HL-60 (cell line): ENCODE measurements around the gene PRDM16.

Experiments
- DNase-seq, 2 experiments: peaks; one replicate each; pipeline ENCODE4 v3.0.0-alpha.2; 2010 to 2020; ENCODE audit warnings: low read depth in 1 of 2, low spot score in 1 of 2
- H3K27ac ChIP-seq: fragments of 250-450 bp; sonication (Bioruptor Pico); replicated peaks from 2 replicates; pipeline ENCODE4 v1.5.1; 2020; ENCODE audit warnings: mild to moderate bottlenecking, moderate library complexity
- H3K27me3 ChIP-seq: fragments of 250-450 bp; sonication (Bioruptor Pico); 2 replicates; pipeline ENCODE4 v1.5.1; 2021; ENCODE audit warnings: mild to moderate bottlenecking, moderate library complexity; ENCODE audit not compliant: insufficient read depth, poor library complexity, severe bottlenecking
- H3K4me3 ChIP-seq: replicated peaks from 2 replicates; pipeline ENCODE4 v1.5.1; 2011; ENCODE audit warnings: mild to moderate bottlenecking, control low read depth, low read length; ENCODE audit not compliant: insufficient read depth
- CTCF ChIP-seq: IDR thresholded peaks from one replicate; pipeline ENCODE4 v1.5.1; 2011; ENCODE audit warnings: low read length, control low read depth, inconsistent platforms; ENCODE audit not compliant: insufficient read depth
- GABPA ChIP-seq: IDR thresholded peaks from 2 replicates; pipeline ENCODE4 v1.6.1; 2012; ENCODE audit warnings: low read depth
- POLR2AphosphoS5 ChIP-seq: IDR thresholded peaks from 2 replicates; pipeline ENCODE4 v1.6.1; 2012; ENCODE audit warnings: low read depth
- REST ChIP-seq: IDR thresholded peaks from 2 replicates; pipeline ENCODE4 v1.6.1; 2012; ENCODE audit warnings: low read depth; ENCODE audit not compliant: insufficient replicate concordance
- SPI1 ChIP-seq: IDR thresholded peaks from 2 replicates; pipeline ENCODE4 v1.6.1; 2012; ENCODE audit warnings: low read depth, mild to moderate bottlenecking, borderline replicate concordance

PRDM16 gene

GRCh38 chr1:3364983-3365382 lies 296.0 kb downstream of the PRDM16 start:
- no peak for TF ChIP-seq CTCF
- no peak for TF ChIP-seq POLR2AphosphoS5
- TF ChIP-seq GABPA = no peak
- TF ChIP-seq SPI1 = no peak
- TF ChIP-seq REST = no peak
- Histone ChIP-seq H3K27me3 (peaks cover 14% of the 10 kb centered on the region), H3K4me3 (no peak overlapping the region), H3K27ac (no peak overlapping the region)
- no peak for DNase-seq

GRCh38 chr1:3365523-3366125 lies 296.6 kb downstream of the PRDM16 start:
- Histone ChIP-seq H3K27me3 (peaks cover 14% of the 10 kb centered on the region), H3K4me3 (no peak overlapping the region), H3K27ac (no peak overlapping the region)
- TF ChIP-seq SPI1 = no peak
- no peak for TF ChIP-seq REST
- no peak for TF ChIP-seq CTCF
- no peak for TF ChIP-seq GABPA
- TF ChIP-seq POLR2AphosphoS5 = no peak
- DNase-seq = no peak

GRCh38 chr1:3366126-3367051 lies 297.4 kb downstream of the PRDM16 start:
- TF ChIP-seq CTCF = no peak
- no peak for TF ChIP-seq REST
- TF ChIP-seq GABPA = no peak
- no peak for TF ChIP-seq POLR2AphosphoS5
- TF ChIP-seq SPI1 = no peak
- H3K4me3 ChIP-seq = no peak overlapping the region
- no peak overlapping the region for H3K27ac ChIP-seq
- DNase-seq = no peak
- peaks cover 14% of the 10 kb centered on the region for H3K27me3 ChIP-seq
